Breast epithelium (tissue), 3 donors: ENCODE data around the gene ARHGAP27.

Experiments
- CTCF ChIP-seq, 3 donors: fragments of 450-650 bp; IDR thresholded peaks; one replicate each; pipeline ENCODE4 v1.5.1; 2016 to 2017; ENCODE audit warnings: antibody characterized with exemption in 3 of 3, mild to moderate bottlenecking in 3 of 3, moderate library complexity in 3 of 3
- POLR2A ChIP-seq: fragments of 450-650 bp; IDR thresholded peaks from one replicate; pipeline ENCODE4 v1.6.1; 2016; ENCODE audit warnings: antibody characterized with exemption, mild to moderate bottlenecking, moderate library complexity
- POLR2AphosphoS5 ChIP-seq, 3 donors: sonication (generic); formaldehyde crosslinking; IDR thresholded peaks; one replicate each; pipeline ENCODE4 v1.6.1; 2017; ENCODE audit warnings: antibody characterized with exemption in 3 of 3

DNA sequence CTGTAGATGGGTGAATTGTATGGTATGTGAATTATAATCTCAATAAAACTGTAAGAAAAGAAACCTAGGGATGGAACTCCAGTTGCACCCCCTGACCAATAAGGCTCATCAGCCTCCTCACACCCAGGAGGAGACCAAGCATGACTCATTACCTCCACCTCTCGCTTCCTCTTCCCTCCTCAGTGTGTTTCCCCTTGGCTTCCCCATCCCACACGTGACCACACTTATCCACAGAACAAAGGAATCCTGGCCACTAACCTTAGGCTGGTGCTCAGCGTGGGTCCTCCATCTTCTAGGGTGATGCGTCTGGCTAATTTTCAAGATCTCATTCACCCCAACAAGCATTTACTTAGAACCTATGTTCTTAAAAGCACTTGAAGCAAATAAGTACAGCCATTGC, 79.6 kb downstream of the ARHGAP27 start:
- no peak for TF ChIP-seq POLR2AphosphoS5 (IDR thresholded peaks at IDR 0.05)
- no peak for TF ChIP-seq POLR2A
- no peak for TF ChIP-seq CTCF (IDR thresholded peaks at IDR 0.05)
